GM13977 (cell line): ENCODE results near the gene GRID2.

Experiments used
- DNase-seq: peaks from one replicate; pipeline ENCODE4 v3.0.0; 2012; ENCODE audit warnings: low spot score
- CTCF ChIP-seq: IDR thresholded peaks from 2 replicates; pipeline ENCODE4 v1.5.1; 2012; ENCODE audit warnings: mild to moderate bottlenecking, control low read depth; ENCODE audit not compliant: insufficient read depth; ENCODE audit errors: extremely low read depth, missing control alignments
- in situ Hi-C: fragments of 300-500 bp; cut with MboI; formaldehyde crosslinking; loops from one replicate; pipeline ENCODE4 v1.12.0; 2022; ENCODE audit warnings: low sequenced_read_pairs, low pct_unique_long_range_greater_than_20kb, mixed read lengths, inconsistent platforms; ENCODE audit not compliant: unreplicated experiment

GRID2 gene

GRCh38 chr4:93747220-93747619 lies 1443.5 kb downstream of the GRID2 start:
- no peak for TF ChIP-seq CTCF
- in situ Hi-C loops = no loop called here
- DNase-seq = no peak

- no peak for DNase-seq
- no peak for TF ChIP-seq CTCF
- in situ Hi-C loops = no loop called here
These were observed 1444.9 kb downstream of the GRID2 start for GRCh38 chr4:93748373-93749291.

GRCh38 chr4:93749292-93749761 lies 1445.6 kb downstream of the GRID2 start:
- in situ Hi-C loops = no loop called here

GRCh38 chr4:93751411-93751810 lies 1447.6 kb downstream of the GRID2 start:
- no peak for DNase-seq
- in situ Hi-C loops = no loop called here
- TF ChIP-seq CTCF = no peak

More at GRCh38 chr4:93749292-93749761, 1445.6 kb downstream of the GRID2 start:
- TF ChIP-seq CTCF = no peak
- DNase-seq = peak; percentile 30

- no peak for TF ChIP-seq CTCF
- in situ Hi-C loops = no loop called here
- DNase-seq = no peak
These were observed 1452.3 kb downstream of the GRID2 start for GRCh38 chr4:93756101-93756500.

GRCh38 chr4:93759506-93759905 lies 1455.7 kb downstream of the GRID2 start:
- DNase-seq = no peak
- in situ Hi-C loops = no loop called here
- no peak for TF ChIP-seq CTCF
